Measurements from ENCODE around the gene FBXL14. TPM values are rescaled to one million over a fixed set of nuclear protein-coding genes. Genes with fewer than 3 reads are reported as not detected.
A peak's percentile ranks its signal among the peaks of the same experiment; 100 is the strongest.

FBXL14 gene
- total and polyA plus RNA-seq, 2 experiments from 2014 or later = 1.9 to 9.3 TPM

GRCh38 chr12:1576410-1577241, 17.8 kb downstream of the FBXL14 start:
- peak overlapping the region; percentile 66 for H3K27ac ChIP-seq

GRCh38 chr12:1575408-1576401, 18.7 kb downstream of the FBXL14 start:
- Histone ChIP-seq H3K9me3 (ENCODE audit: low read depth) (no peaks in the 10 kb centered on the region), H3K9ac (peak overlapping the region; percentile 61), H3F3A (ENCODE audit: insufficient read depth) (peaks cover 65% of the 10 kb centered on the region), H3K4me1 (ENCODE audit: insufficient read depth) (peaks cover 51% of the 10 kb centered on the region), H3K9me2 (ENCODE audit: insufficient read depth) (no peaks in the 10 kb centered on the region), H3K27ac (peak overlapping the region; percentile 66), H3K79me2 (ENCODE audit: insufficient read depth) (peaks cover 100% of the 10 kb centered on the region), H3K4me3 (peak overlapping the region; percentile 46), H3K27me3 (replicated peaks; ENCODE audit: insufficient read depth) (no peaks in the 10 kb centered on the region), H3K36me3 (ENCODE audit: low read depth) (no peaks in the 10 kb centered on the region), H2AFZ (no peak overlapping the region), H3K4me2 (ENCODE audit: unreplicated experiment) (peak overlapping the region; percentile 63), H4K20me1 (ENCODE audit: insufficient read depth) (peaks cover 8% of the 10 kb centered on the region; the same call in 1 of the 2 replicates)
- 41 to 44% methylated on average over 22 to 23 of the region's 23 CpGs for WGBS, 2 experiments (ENCODE audit: low coverage in 1 of 2, low lambda C conversion rate in 2 of 2, missing lambda C conversion rate in 2 of 2)
- TF ChIP-seq EZH2phosphoT487 (IDR thresholded peaks at IDR 0.05; ENCODE audit: insufficient read depth, low read depth) (no peak), EZH2 (IDR thresholded peaks at IDR 0.05; ENCODE audit: insufficient read depth, poor library complexity, severe bottlenecking) (no peak)
- DNase-seq = peak; percentile 65
- in situ Hi-C loops (cut with MboI) = no loop called here

More at GRCh38 chr12:1576410-1577241, 17.8 kb downstream of the FBXL14 start:
- Histone ChIP-seq H3K79me2 (ENCODE audit: insufficient read depth) (peaks cover 100% of the 10 kb centered on the region), H2AFZ (no peak overlapping the region), H3F3A (ENCODE audit: insufficient read depth) (peaks cover 74% of the 10 kb centered on the region), H3K4me3 (peak overlapping the region; percentile 46), H3K36me3 (ENCODE audit: low read depth) (no peaks in the 10 kb centered on the region), H3K9me3 (ENCODE audit: low read depth) (no peaks in the 10 kb centered on the region), H3K27me3 (replicated peaks; ENCODE audit: insufficient read depth) (no peaks in the 10 kb centered on the region), H4K20me1 (ENCODE audit: insufficient read depth) (peaks cover 4% of the 10 kb centered on the region; the same call in 1 of the 2 replicates), H3K4me1 (ENCODE audit: insufficient read depth) (peaks cover 61% of the 10 kb centered on the region), H3K9ac (peak overlapping the region; percentile 61), H3K9me2 (ENCODE audit: insufficient read depth) (no peaks in the 10 kb centered on the region), H3K4me2 (ENCODE audit: unreplicated experiment) (peak overlapping the region; percentile 63)
- in situ Hi-C loops (cut with MboI) = no loop called here
- TF ChIP-seq EZH2 (IDR thresholded peaks at IDR 0.05; ENCODE audit: insufficient read depth, poor library complexity, severe bottlenecking) = no peak
- TF ChIP-seq EZH2phosphoT487 (IDR thresholded peaks at IDR 0.05; ENCODE audit: insufficient read depth, low read depth) = no peak
- peak; percentile 64 for DNase-seq
- 32 to 36% methylated on average over 20 to 21 of the region's 21 CpGs for WGBS, 2 experiments (ENCODE audit: low coverage in 1 of 2, low lambda C conversion rate in 2 of 2, missing lambda C conversion rate in 2 of 2)

- Histone ChIP-seq H3K4me2 (ENCODE audit: unreplicated experiment) (peak overlapping the region; percentile 63), H3K4me1 (ENCODE audit: insufficient read depth) (peaks cover 44% of the 10 kb centered on the region), H4K20me1 (ENCODE audit: insufficient read depth) (peaks cover 8% of the 10 kb centered on the region; the same call in 1 of the 2 replicates), H3K4me3 (no peak overlapping the region), H3K27ac (peak overlapping the region; percentile 66), H3F3A (ENCODE audit: insufficient read depth) (peaks cover 56% of the 10 kb centered on the region), H3K9me2 (ENCODE audit: insufficient read depth) (no peaks in the 10 kb centered on the region), H3K9ac (no peak overlapping the region; the same call in 1 of the 2 replicates), H2AFZ (no peak overlapping the region), H3K79me2 (ENCODE audit: insufficient read depth) (peaks cover 100% of the 10 kb centered on the region), H3K9me3 (ENCODE audit: low read depth) (no peaks in the 10 kb centered on the region), H3K36me3 (ENCODE audit: low read depth) (no peaks in the 10 kb centered on the region), H3K27me3 (replicated peaks; ENCODE audit: insufficient read depth) (no peaks in the 10 kb centered on the region)
- no peak for DNase-seq
- TF ChIP-seq EZH2 (IDR thresholded peaks at IDR 0.05; ENCODE audit: insufficient read depth, poor library complexity, severe bottlenecking) (no peak), EZH2phosphoT487 (IDR thresholded peaks at IDR 0.05; ENCODE audit: insufficient read depth, low read depth) (no peak)
- 25 to 37% methylated on average over 1 of the region's 1 CpG for WGBS, 2 experiments (ENCODE audit: low coverage in 1 of 2, low lambda C conversion rate in 2 of 2, missing lambda C conversion rate in 2 of 2)
- in situ Hi-C loops (cut with MboI) = no loop called here
Observed at GRCh38 chr12:1574865-1575259, 19.5 kb downstream of the FBXL14 start.

All from GM23248 (cell line).